H1 (cell line): ENCODE measurements around the gene EFNA3. TPM values are rescaled to one million over a fixed set of nuclear protein-coding genes. Genes with fewer than 3 reads are reported as not detected.

Source experiments
- CTCF ChIA-PET: fragments of 300-600 bp; sonication (Branson Sonifier 250); formaldehyde crosslinking; loops from one replicate; lab custom pipeline; 2021; ENCODE audit not compliant: partially characterized antibody; lab: Charles Lee
- POLR2A ChIA-PET: fragments of 300-600 bp; sonication (Branson Sonifier 250); formaldehyde crosslinking; loops from one replicate; lab custom pipeline; 2021; ENCODE audit warnings: inconsistent platforms; ENCODE audit not compliant: partially characterized antibody; lab: Charles Lee
- DNase-seq, 2 experiments: peaks; one replicate each; pipeline versions ENCODE4 v3.0.0 to v3.0.0-alpha.2; 2010 to 2022; ENCODE audit warnings: low spot score in 2 of 2, low read depth in 1 of 2, mixed read lengths in 1 of 2
- FAIRE-seq: peaks from 2 replicates; lab custom pipeline; 2011; peaks lifted over from hg19 to GRCh38; lab: Jason Lieb, UNC
- H2AFZ ChIP-seq: 2 replicates; pipeline ENCODE4 v1.8.1; 2012; ENCODE audit warnings: low read length, inconsistent platforms
- H2AK5ac ChIP-seq: 2 replicates; pipeline ENCODE4 v1.6.1; 2013; ENCODE audit warnings: low read depth, low read length
- H2BK120ac ChIP-seq: replicated peaks from 2 replicates; pipeline ENCODE3; 2013; ENCODE audit warnings: low read depth, low read length, inconsistent platforms
- H2BK12ac ChIP-seq: 2 replicates; pipeline ENCODE4 v1.6.1; 2013; ENCODE audit warnings: low read depth, low read length
- H2BK15ac ChIP-seq: 2 replicates; pipeline ENCODE4 v1.6.1; 2013; ENCODE audit warnings: low read length
- H2BK20ac ChIP-seq: 2 replicates; pipeline ENCODE4 v1.6.1; 2013; ENCODE audit warnings: low read length
- H2BK5ac ChIP-seq: 2 replicates; pipeline ENCODE4 v1.6.1; 2013; ENCODE audit warnings: low read depth, low read length
- H3K14ac ChIP-seq: 2 replicates; pipeline ENCODE4 v1.6.1; 2013; ENCODE audit warnings: inconsistent platforms; ENCODE audit not compliant: insufficient read length
- H3K18ac ChIP-seq: 2 replicates; pipeline ENCODE4 v1.6.1; 2013; ENCODE audit warnings: low read length; ENCODE audit errors: extremely low read depth
- H3K23ac ChIP-seq: 2 replicates; pipeline ENCODE4 v1.6.1; 2013; ENCODE audit warnings: inconsistent platforms; ENCODE audit not compliant: insufficient read length
- H3K23me2 ChIP-seq: 2 replicates; pipeline ENCODE4 v1.6.1; 2013; ENCODE audit warnings: low read depth, low read length
- H3K27ac ChIP-seq: 2 replicates; pipeline ENCODE4 v1.6.1; 2011; ENCODE audit warnings: low read depth, low read length, inconsistent platforms
- H3K27me3 ChIP-seq, 4 experiments: replicated peaks in 1 of 4; 1 replicate in 1 of 4; 2 replicates in 3 of 4; pipeline versions ENCODE4 v1.6.1 to v1.8.1; 2011 to 2013; ENCODE audit warnings: low read length in 3 of 4, mild to moderate bottlenecking in 3 of 4, inconsistent platforms in 2 of 4, mixed read lengths in 2 of 4, moderate library complexity in 1 of 4; ENCODE audit not compliant: control insufficient read depth in 3 of 4, insufficient read depth in 3 of 4; ENCODE audit errors: extremely low read depth in 1 of 4
- H3K36me3 ChIP-seq, 4 experiments: 2 replicates each; pipeline versions ENCODE4 v1.6.1 to v1.8.1; 2011 to 2013; ENCODE audit warnings: mild to moderate bottlenecking in 4 of 4, low read length in 3 of 4, moderate library complexity in 2 of 4, control low read depth in 1 of 4, inconsistent platforms in 1 of 4; ENCODE audit not compliant: insufficient read depth in 4 of 4, control insufficient read depth in 2 of 4
- H3K4ac ChIP-seq: replicated peaks from 2 replicates; pipeline ENCODE3; 2013; ENCODE audit warnings: low read length, low read depth, mixed read lengths, inconsistent platforms; ENCODE audit not compliant: insufficient read length
- H3K4me1 ChIP-seq, 4 experiments: replicated peaks in 1 of 4; 1 replicate in 1 of 4; 2 replicates in 3 of 4; pipeline versions ENCODE4 v1.6.1 to v1.8.1; 2011 to 2013; ENCODE audit warnings: low read length in 3 of 4, inconsistent platforms in 2 of 4, mixed read lengths in 1 of 4; ENCODE audit not compliant: insufficient read depth in 4 of 4, control insufficient read depth in 3 of 4
- H3K4me2 ChIP-seq, 2 experiments: 2 replicates each; pipeline versions ENCODE4 v1.6.1 to v1.8.1; 2011 to 2013; ENCODE audit warnings: low read depth in 2 of 2, low read length in 2 of 2, control low read depth in 1 of 2, inconsistent platforms in 1 of 2, mild to moderate bottlenecking in 1 of 2; ENCODE audit not compliant: insufficient read depth in 1 of 2
- H3K4me3 ChIP-seq, 4 experiments: fragments of 200-600, 300-600 bp in 1 of 4; sonication (generic), shearing (Covaris generic), sonication (Bioruptor Twin) in 1 of 4; 2 replicates each; pipeline versions ENCODE4 v1.5.1 to v1.8.1; 2011 to 2016; ENCODE audit warnings: low read length in 4 of 4, low read depth in 3 of 4, control low read depth in 2 of 4, inconsistent platforms in 2 of 4, mild to moderate bottlenecking in 2 of 4, mixed read lengths in 1 of 4, moderate library complexity in 1 of 4; ENCODE audit not compliant: insufficient read depth in 2 of 4; ENCODE audit errors: extremely low read depth in 1 of 4
- H3K56ac ChIP-seq: replicated peaks from 2 replicates; pipeline ENCODE3; 2013; ENCODE audit warnings: low read depth, mild to moderate bottlenecking, mixed read lengths, low read length, inconsistent platforms; ENCODE audit not compliant: insufficient read length
- H3K79me1 ChIP-seq: 2 replicates; pipeline ENCODE4 v1.6.1; 2013; ENCODE audit warnings: low read depth, low read length, control low read depth
- H3K79me2 ChIP-seq, 2 experiments: 2 replicates each; pipeline versions ENCODE4 v1.6.1 to v1.8.1; 2012 to 2013; ENCODE audit warnings: low read length in 2 of 2, mild to moderate bottlenecking in 2 of 2, inconsistent platforms in 1 of 2; ENCODE audit not compliant: insufficient read depth in 2 of 2, control insufficient read depth in 1 of 2
- H3K9ac ChIP-seq, 4 experiments: replicated peaks in 1 of 4; 1 replicate in 1 of 4; 2 replicates in 3 of 4; pipeline versions ENCODE4 v1.6.1 to v1.8.1; 2011 to 2013; ENCODE audit warnings: low read depth in 3 of 4, low read length in 3 of 4, control low read depth in 2 of 4, mild to moderate bottlenecking in 2 of 4, moderate library complexity in 2 of 4, inconsistent platforms in 1 of 4; ENCODE audit errors: extremely low read depth in 1 of 4
- H3K9me3 ChIP-seq, 2 experiments: 2 replicates each; pipeline versions ENCODE4 v1.6.1 to v1.8.1; 2012 to 2013; ENCODE audit warnings: mild to moderate bottlenecking in 2 of 2, moderate library complexity in 2 of 2, control low read depth in 1 of 2, inconsistent platforms in 1 of 2, low read depth in 1 of 2, low read length in 1 of 2, mixed read lengths in 1 of 2; ENCODE audit not compliant: insufficient read depth in 2 of 2
- H4K20me1 ChIP-seq, 2 experiments: replicated peaks in 1 of 2; 2 replicates each; pipeline versions ENCODE3 to v1.8.1; 2011 to 2013; ENCODE audit warnings: inconsistent platforms in 2 of 2, low read length in 2 of 2, mild to moderate bottlenecking in 1 of 2; ENCODE audit not compliant: insufficient read depth in 2 of 2, control insufficient read depth in 1 of 2
- H4K5ac ChIP-seq: 2 replicates; pipeline ENCODE4 v1.6.1; 2013; ENCODE audit warnings: low read length, low read depth, mixed read lengths, inconsistent platforms; ENCODE audit not compliant: insufficient read length
- H4K8ac ChIP-seq: 2 replicates; pipeline ENCODE4 v1.8.0; 2013; ENCODE audit warnings: mild to moderate bottlenecking, moderate library complexity, low read length, inconsistent platforms; ENCODE audit not compliant: insufficient read depth; ENCODE audit errors: extremely low read depth
- H4K91ac ChIP-seq: replicated peaks from 2 replicates; pipeline ENCODE3; 2013; ENCODE audit warnings: low read length, mixed read lengths, inconsistent platforms; ENCODE audit not compliant: insufficient read length
- CBX8 ChIP-seq: fragments of 300-800, 300-1000 bp; sonication (generic); IDR thresholded peaks from 2 replicates; pipeline ENCODE4 v1.7.1; 2016; ENCODE audit warnings: low read depth, low read length, borderline replicate concordance
- EGR1 ChIP-seq: IDR thresholded peaks from 2 replicates; pipeline ENCODE4 v1.6.1; 2011; ENCODE audit warnings: low read depth, low read length, borderline replicate concordance
- POLR2AphosphoS5 ChIP-seq: IDR thresholded peaks from 2 replicates; pipeline ENCODE4 v1.6.1; 2011; ENCODE audit warnings: low read depth, low read length
- SAP30 ChIP-seq: fragments of 300-600 bp; sonication (generic); IDR thresholded peaks from 2 replicates; pipeline ENCODE4 v1.7.1; 2012; ENCODE audit warnings: low read length, moderate library complexity, mild to moderate bottlenecking, inconsistent platforms; ENCODE audit not compliant: insufficient read depth, insufficient replicate concordance
- SIN3A ChIP-seq, 2 experiments: IDR thresholded peaks in 1 of 2; conservative IDR thresholded peaks in 1 of 2; 2 replicates each; pipeline ENCODE4 v1.6.1; 2011 to 2012; ENCODE audit warnings: low read length in 2 of 2, improper control_type of control experiment in 1 of 2, low read depth in 1 of 2, mild to moderate bottlenecking in 1 of 2
- SP2 ChIP-seq: IDR thresholded peaks from 2 replicates; pipeline ENCODE4 v1.6.1; 2012; ENCODE audit warnings: mild to moderate bottlenecking, low read length, inconsistent platforms
- TAF7 ChIP-seq: optimal IDR thresholded peaks from 2 replicates; pipeline ENCODE3; 2011; ENCODE audit warnings: low read depth, mild to moderate bottlenecking, inconsistent platforms, low read length, moderate library complexity, borderline replicate concordance
- WGBS, 2 experiments: shearing (Covaris generic) in 1 of 2; methylation state at CpG; one replicate each; pipeline versions ENCODE4 v1.1.6 to v1.1.7; 2013 to 2015; ENCODE audit warnings: low lambda C conversion rate in 2 of 2, mixed read lengths in 2 of 2, inconsistent platforms in 1 of 2, low coverage in 1 of 2, missing lambda C conversion rate in 1 of 2; ENCODE audit not compliant: insufficient replicate concordance in 2 of 2, insufficient coverage in 1 of 2, insufficient read length in 1 of 2; ENCODE audit errors: extremely low coverage in 1 of 2, missing lambda C conversion rate in 1 of 2; 5-methylcytosine and 5-hydroxymethylcytosine counted together
- polyA plus RNA-seq, 7 experiments: library from polyadenylated mRNA; depleted of rRNA in 3 of 7; stranded (reverse) in 5 of 7; unstranded in 2 of 7; fragments of >200 nt in 5 of 7; fragments of 200-250 nt in 2 of 7; gene quantifications; 1 replicate in 5 of 7; 2 replicates in 1 of 7; 4 replicates in 1 of 7; pipeline versions ENCODE4 v1.2.1 to v1.2.3, GENCODE V29; 2011 to 2013; ENCODE audit warnings: missing spikeins in 2 of 7, mixed read lengths in 2 of 7
- total RNA-seq: library from RNA; stranded (reverse); fragmentation: NEBNext Ultra II Directional; extraction: Animal tissue kit (Norgen Biotek cat#: 25700); gene quantifications from 2 replicates; pipeline ENCODE4 v1.2.1, GENCODE V29; 2021

The EFNA3 gene
- total and polyA plus RNA-seq, 2 of the 8 experiments (the other 6 are each of a cell fraction or from before 2014, with no cell fraction given), result 10.8 to 13.8 TPM

DNA sequence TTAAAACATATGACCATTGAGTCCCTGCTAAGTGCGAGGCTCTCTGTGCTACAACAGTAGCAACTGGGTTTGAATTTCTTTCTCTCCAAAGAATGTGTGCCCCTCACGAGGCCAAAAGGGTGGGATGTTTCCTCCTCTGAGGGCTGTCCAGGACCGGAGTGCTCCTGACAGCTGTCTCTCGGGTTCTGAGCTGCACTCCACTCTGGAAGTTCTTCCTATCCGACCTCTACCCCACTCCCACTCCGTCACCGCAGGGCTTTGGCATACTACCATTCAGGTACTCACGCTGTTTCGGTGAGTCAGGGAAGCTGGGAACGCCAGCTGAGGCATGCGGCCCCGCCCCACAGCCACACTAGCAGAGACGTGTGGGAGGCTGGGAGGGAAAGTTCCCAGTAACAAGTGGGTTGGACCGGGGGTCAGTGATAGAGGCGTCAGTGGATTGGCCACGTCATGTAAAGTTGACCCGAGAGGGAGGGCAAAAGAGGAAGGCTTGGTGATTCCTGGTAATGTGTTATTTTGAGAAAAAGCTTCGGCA, 56.3 kb downstream of the EFNA3 start:
- ChIA-PET POLR2A (interaction anchor here (0.6 to 2.4 kb wide), 14 partner anchors 9 to 91 kb away, joined by 3 to 14 read pairs (median 4); partner anchors contain the start of genes KRTCAP2, MTX1 and THBS3), CTCF (interaction anchor here (0.6 to 14.2 kb wide), 6 partner anchors 10 to 75 kb away, joined by 3 to 187 read pairs (median 6); partner anchors contain the start of genes KRTCAP2 and TRIM46)
- no peak overlapping the region for H2AFZ ChIP-seq
- peak overlapping the region; percentile 5 for H3K56ac ChIP-seq
- H3K9me3 ChIP-seq, result no peaks in the 10 kb centered on the region
- H2BK5ac ChIP-seq, result no peak overlapping the region
- 14% methylated on average over 18 of the region's 18 CpGs; no CpG with 5 or more reads in 1 of the 2 experiments for WGBS, 2 experiments
- TF ChIP-seq TAF7 (no peak), SIN3A (conservative IDR thresholded peaks at IDR 0.05 in 1 of 2, IDR thresholded peaks at IDR 0.05 in 1 of 2; ENCODE audit: low read depth in 1 of 2, low read length in 2 of 2) (peak in 1 of 2 experiments; percentile 40; a peak in 2 of 4 replicates), EGR1 (no peak), CBX8 (no peak), SAP30 (peak; percentile 72), POLR2AphosphoS5 (no peak), SP2 (no peak)
- peaks cover 0 to 4% (median under 1%) of the 10 kb centered on the region in 4 experiments; a peak in 2 of 8 replicates for H3K36me3 ChIP-seq
- H3K27me3 ChIP-seq, result no peaks in the 10 kb centered on the region; a peak in 1 of 7 replicates
- peaks cover 0 to 2% of the 10 kb centered on the region in 2 experiments; a peak in 1 of 4 replicates for H3K79me2 ChIP-seq
- no peak overlapping the region for H3K14ac ChIP-seq
- no peak overlapping the region for H2BK12ac ChIP-seq
- H4K20me1 ChIP-seq, result no peaks in the 10 kb centered on the region
- peak overlapping the region in 3 of 4 experiments; percentile 60 to 71 (median 63); a peak in 5 of 7 replicates for H3K9ac ChIP-seq
- peaks cover 10% of the 10 kb centered on the region; the same call in 1 of the 2 replicates for H3K23me2 ChIP-seq
- no peaks in the 10 kb centered on the region; the same call in 1 of the 2 replicates for H3K79me1 ChIP-seq
- no peak overlapping the region for H4K91ac ChIP-seq
- H3K18ac ChIP-seq, result no peak overlapping the region
- no peak overlapping the region for H3K23ac ChIP-seq
- DNase-seq (peak in 1 of 2 experiments; percentile 62), FAIRE-seq (no peak)
- no peak overlapping the region for H2BK20ac ChIP-seq
- H2BK120ac ChIP-seq, result no peak overlapping the region
- H2AK5ac ChIP-seq, result no peak overlapping the region
- H2BK15ac ChIP-seq, result no peak overlapping the region
- H4K5ac ChIP-seq, result peak overlapping the region; percentile 97
- no peak overlapping the region for H4K8ac ChIP-seq
- H3K27ac ChIP-seq, result no peak overlapping the region; the same call in 1 of the 2 replicates
- peak overlapping the region; percentile 79 to 92 for H3K4me2 ChIP-seq
- no peak overlapping the region for H3K4ac ChIP-seq
- peaks cover 6 to 29% (median 12%) of the 10 kb centered on the region in 4 experiments for H3K4me1 ChIP-seq
- peak overlapping the region; percentile 67 to 89 (median 85) for H3K4me3 ChIP-seq
